NCI-H2196 treated with DMSO at 0.1 percent for 48 hours (cell line): ENCODE data around the gene TMCO2.

Experiments
- DNase-seq: peaks from one replicate; lab custom pipeline; 2025; ENCODE audit not compliant: unreplicated experiment; lab: John Stamatoyannopoulos, UW

The TMCO2 gene

GRCh38 chr1:40257688-40258444 is 10.1 kb downstream of the TMCO2 start, which contains the start of gene ZMPSTE24:
Gene ZMPSTE24 (plus strand): TSS chr1:40258236. CDS start chr1:40258272, 36 bp downstream.
- peak; percentile 91 for DNase-seq

GRCh38 chr1:40258445-40258769 is 10.7 kb downstream of the TMCO2 start:
- no peak for DNase-seq

- DNase-seq = no peak
These were observed 16.6 kb downstream of the TMCO2 start for GRCh38 chr1:40264354-40264781.

- DNase-seq = no peak
These were observed 17.6 kb downstream of the TMCO2 start for GRCh38 chr1:40265298-40265697.

- no peak for DNase-seq
These were observed 18.2 kb downstream of the TMCO2 start for GRCh38 chr1:40265919-40266318.

GRCh38 chr1:40266786-40267535 is 19.2 kb downstream of the TMCO2 start:
- no peak for DNase-seq

- no peak for DNase-seq
These were observed 20.0 kb downstream of the TMCO2 start for GRCh38 chr1:40267767-40268187.

- no peak for DNase-seq
These were observed 20.5 kb downstream of the TMCO2 start for GRCh38 chr1:40268211-40268610.

GRCh38 chr1:40270152-40270834 is 22.6 kb downstream of the TMCO2 start:
- no peak for DNase-seq

GRCh38 chr1:40272653-40273213 is 25.0 kb downstream of the TMCO2 start:
- no peak for DNase-seq

- DNase-seq = no peak
These were observed 25.9 kb downstream of the TMCO2 start for GRCh38 chr1:40273547-40274166.

GRCh38 chr1:40274331-40274730 is 26.6 kb downstream of the TMCO2 start:
- DNase-seq = no peak

GRCh38 chr1:40276122-40276521 is 28.4 kb downstream of the TMCO2 start:
- DNase-seq = no peak

- peak; percentile 26 for DNase-seq
These were observed 34.1 kb downstream of the TMCO2 start for GRCh38 chr1:40281853-40282252.

- no peak for DNase-seq
These were observed 43.6 kb downstream of the TMCO2 start for GRCh38 chr1:40291293-40291692.

GRCh38 chr1:40299366-40300248 is 51.9 kb downstream of the TMCO2 start:
- DNase-seq = no peak

- no peak for DNase-seq
These were observed 52.5 kb downstream of the TMCO2 start for GRCh38 chr1:40300249-40300567.

GRCh38 chr1:40300651-40301050 is 52.9 kb downstream of the TMCO2 start:
- DNase-seq = no peak

GRCh38 chr1:40301066-40301465 is 53.3 kb downstream of the TMCO2 start:
- no peak for DNase-seq
